GM19452 (cell line): Measurements from ENCODE around the gene SDK2.
"Not testable (repeated sequence)": the region's sequence is repeated elsewhere in the genome, so short reads cannot be mapped to it uniquely, and the experiment has no call there.

ENCODE experiments used
- ATAC-seq: cut with Tn5 transposase; IDR thresholded peaks from one replicate; pipeline ENCODE4 v1.9.1; 2021; ENCODE audit not compliant: unreplicated experiment

The SDK2 gene

DNA sequence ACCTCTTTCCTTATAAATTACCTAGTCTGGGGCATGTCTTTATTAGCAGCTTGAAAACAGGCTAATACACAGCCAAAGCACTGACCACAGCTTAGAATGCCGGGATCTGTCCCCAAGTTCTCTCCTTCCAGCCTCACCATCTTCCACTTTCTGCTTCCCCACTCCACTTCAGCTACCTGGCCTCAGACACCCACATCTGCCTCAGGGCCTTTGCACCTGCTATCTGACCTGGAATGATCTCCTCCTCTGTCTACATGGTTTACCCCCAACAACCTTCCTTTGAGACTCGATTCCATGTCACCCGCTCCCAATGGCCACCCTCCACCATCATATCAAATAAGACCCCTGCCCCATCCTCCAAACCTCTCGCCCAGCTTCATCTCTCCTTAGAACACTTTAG lies 179.8 kb downstream of the SDK2 start:
- ATAC-seq, result no peak

GRCh38 chr17:73463821-73464220 lies 180.4 kb downstream of the SDK2 start:
- no peak for ATAC-seq

GRCh38 chr17:73462823-73463222 lies 181.4 kb downstream of the SDK2 start:
- no peak for ATAC-seq

DNA sequence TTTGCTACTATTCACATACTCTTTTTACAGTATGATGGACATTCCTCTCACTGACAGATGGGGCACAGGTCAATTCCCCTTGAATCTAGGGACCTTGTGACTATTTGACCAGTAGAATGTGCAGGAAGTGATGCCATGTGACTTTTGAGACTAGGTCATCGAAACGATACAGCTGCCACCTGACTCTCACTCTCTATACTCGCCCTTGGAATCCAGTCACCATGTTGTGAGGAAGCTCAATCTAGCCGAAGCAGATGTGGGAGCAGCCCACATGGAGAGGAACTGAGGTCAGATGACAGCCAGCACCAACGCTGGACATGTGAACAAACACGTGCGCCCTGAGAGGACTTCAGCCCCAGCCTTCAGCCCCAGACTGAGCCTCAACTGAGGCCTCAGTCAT lies 184.3 kb downstream of the SDK2 start:
- no peak for ATAC-seq

- no peak for ATAC-seq
Measured at GRCh38 chr17:73455767-73456166, 188.5 kb downstream of the SDK2 start.

DNA sequence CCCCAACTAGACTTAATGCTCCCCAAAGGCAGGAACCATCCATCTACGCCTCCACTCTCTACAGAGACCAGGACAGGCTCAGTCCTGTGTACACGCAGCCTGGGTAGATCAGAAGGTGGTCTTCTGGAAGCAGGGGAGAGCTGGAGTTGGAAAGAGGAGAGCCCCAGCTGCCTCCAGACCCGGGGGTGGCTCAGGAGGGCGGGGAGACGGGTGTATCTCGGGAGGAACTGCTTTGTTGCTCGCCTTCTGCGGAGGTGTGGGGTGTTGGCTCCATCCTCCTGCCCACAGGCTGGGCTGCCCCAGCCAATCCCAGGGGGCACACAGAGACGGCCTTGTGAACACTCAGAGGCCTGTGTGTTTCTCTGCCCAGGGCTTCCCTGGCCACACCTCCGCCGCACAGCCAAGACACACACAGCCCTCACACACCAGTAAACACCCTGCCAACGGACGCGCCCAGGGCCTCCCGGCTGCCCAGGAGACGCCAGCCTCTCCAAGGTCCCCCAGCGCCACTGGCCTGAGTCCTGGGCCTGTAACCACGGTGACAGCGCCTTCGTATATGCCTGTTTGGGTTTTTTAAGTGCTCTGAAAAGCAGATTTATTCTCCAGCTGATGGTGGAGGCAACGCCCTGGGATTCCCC lies 189.1 kb downstream of the SDK2 start:
- no peak for ATAC-seq

DNA sequence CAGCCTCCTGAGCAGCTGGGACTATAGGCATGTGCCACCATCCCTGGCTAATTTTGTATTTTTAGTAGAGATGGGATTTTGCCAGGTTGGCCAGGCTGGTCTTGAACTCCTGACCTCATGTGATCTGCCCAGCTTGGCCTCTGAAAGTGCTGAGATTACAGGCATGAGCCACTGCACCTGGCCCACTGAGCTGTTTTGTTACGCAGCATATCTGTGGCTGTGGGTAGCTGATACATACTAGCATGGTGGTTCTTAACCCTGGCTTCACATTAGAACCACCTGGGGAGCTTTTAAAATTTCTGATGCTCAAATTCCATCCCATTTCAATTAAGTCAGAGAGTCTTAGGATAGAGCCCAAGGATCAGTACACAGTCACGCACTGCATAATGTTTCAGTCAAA lies 190.8 kb downstream of the SDK2 start:
- not testable (repeated sequence) for ATAC-seq

DNA sequence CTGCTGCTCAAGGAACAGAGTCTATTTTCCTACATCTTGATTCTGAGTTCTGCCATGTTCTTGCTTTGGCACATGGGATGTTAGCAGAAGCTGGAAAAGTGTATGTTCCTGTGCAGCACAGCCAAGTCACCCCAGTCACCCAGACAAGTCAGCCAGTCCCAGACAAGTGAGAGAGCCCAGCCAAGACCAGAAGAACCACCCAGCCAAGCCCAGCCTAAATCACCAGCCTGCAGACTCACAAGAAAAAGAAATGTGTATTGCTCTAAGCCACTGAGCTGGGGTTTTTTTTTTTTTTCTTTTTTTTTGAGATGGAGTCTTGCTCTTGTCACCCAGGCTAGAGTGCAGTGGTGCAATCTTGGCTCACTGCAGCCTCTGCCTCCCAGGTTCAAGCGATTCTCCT lies 191.2 kb downstream of the SDK2 start:
- ATAC-seq, result no peak

DNA sequence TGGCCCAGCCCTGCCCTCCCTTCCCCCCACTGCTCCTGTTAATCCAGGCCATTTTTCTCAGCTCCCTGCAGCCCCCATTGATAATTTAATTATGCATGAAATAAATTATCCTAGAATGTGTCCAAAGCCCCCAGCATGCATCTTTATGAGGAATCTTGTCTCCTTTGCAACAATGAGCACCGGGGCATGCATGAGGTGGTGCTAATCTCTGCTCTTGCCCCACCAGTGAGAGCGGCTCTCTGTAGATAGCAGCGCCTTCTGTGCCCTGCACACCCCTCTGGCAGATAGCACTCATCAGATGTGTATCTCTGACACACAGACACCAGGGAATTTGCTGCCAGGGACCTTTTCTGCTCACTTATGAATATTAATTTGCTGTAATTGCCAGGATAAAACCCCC lies 192.2 kb downstream of the SDK2 start:
- no peak for ATAC-seq

GRCh38 chr17:73447319-73447718 lies 196.9 kb downstream of the SDK2 start:
- ATAC-seq, result no peak

GRCh38 chr17:73446617-73447016 lies 197.6 kb downstream of the SDK2 start:
- no peak for ATAC-seq

DNA sequence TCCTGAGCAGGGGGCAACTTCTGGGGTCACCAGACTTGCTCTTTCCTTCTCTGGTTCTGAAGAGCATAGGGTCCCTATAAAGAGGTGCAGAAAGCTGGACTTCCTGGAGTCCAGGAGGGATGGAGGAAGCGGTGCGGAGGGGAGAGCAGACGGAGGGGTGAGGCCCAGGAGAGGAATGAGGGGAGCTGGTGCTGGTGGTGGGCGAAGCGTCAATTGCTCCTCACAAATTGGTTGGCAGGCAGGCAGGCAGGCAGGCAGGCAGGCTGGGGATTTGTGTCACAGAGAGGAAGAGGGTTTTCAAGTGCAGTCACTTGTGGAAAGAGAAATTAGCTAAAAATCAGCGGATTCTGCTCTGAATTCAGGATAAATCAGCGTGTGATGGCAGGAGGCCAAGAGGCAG lies 198.8 kb downstream of the SDK2 start:
- no peak for ATAC-seq

GRCh38 chr17:73444021-73444420 lies 200.2 kb downstream of the SDK2 start:
- no peak for ATAC-seq

- ATAC-seq, result no peak
Measured at GRCh38 chr17:73439597-73439996, 204.6 kb downstream of the SDK2 start.

- ATAC-seq, result no peak
Measured at GRCh38 chr17:73437826-73438225, 206.4 kb downstream of the SDK2 start.

DNA sequence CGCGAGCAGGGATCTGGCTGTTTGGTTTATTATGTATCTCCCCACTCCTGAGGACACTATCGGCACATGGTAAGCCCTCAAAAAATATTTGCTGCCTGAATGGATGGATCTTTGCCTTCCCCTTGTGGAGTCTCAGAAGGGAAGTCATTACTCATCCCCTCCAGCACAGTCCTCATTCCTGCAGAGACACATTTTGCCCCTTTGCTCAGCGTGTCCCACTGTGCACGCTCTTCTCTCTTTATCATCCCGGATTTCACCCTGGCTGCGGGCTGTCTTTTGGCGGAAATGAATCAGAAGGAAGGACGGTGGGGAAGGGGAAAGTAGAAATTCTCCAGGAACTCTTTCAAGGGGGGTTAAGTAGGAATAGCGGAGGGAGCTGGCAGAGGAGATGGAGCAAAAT lies 207.3 kb downstream of the SDK2 start:
- ATAC-seq, result no peak

DNA sequence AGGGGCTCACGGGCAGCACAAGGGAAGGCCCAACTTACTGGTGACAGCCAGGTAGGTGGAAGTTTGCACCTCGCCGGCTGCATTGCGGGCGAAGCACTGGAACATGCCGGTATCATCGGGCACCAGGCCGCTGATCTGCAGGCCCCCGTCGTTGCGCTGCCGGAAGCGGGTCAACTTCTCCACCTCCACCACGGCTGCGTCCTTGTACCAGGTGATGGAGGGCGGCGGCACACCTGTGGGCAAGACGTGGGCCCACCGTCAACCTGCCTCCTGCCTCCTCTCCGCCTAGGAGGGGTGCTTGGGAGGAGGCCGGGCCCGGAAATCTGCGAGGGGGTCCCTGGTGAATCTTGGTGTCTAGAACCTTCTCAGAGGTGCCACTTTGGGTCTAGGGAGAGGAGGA lies 208.8 kb downstream of the SDK2 start:
- no peak for ATAC-seq

DNA sequence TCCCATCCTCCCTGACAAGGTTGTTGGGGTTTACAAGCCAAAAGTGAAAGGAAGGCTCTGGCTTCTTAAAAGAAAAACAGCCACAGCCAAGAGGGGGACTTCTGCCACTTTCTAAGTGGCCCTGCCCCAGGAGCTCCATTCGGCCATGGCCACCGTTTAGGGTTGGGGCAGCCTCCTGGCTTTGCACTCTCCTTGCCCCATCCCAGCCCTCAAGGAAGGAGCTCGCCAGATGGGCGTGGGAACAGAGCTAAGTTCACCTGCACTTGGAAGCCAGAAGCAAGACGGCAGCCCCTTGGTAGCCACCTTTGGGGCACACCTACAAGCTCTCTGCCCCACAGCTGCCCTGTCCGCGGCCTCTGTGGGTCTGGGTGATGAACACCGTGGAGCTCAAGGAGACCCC lies 210.1 kb downstream of the SDK2 start:
- ATAC-seq, result no peak

GRCh38 chr17:73433501-73433900 lies 210.7 kb downstream of the SDK2 start:
- no peak for ATAC-seq

- ATAC-seq, result no peak
Measured at GRCh38 chr17:73432624-73433190, 211.5 kb downstream of the SDK2 start.

DNA sequence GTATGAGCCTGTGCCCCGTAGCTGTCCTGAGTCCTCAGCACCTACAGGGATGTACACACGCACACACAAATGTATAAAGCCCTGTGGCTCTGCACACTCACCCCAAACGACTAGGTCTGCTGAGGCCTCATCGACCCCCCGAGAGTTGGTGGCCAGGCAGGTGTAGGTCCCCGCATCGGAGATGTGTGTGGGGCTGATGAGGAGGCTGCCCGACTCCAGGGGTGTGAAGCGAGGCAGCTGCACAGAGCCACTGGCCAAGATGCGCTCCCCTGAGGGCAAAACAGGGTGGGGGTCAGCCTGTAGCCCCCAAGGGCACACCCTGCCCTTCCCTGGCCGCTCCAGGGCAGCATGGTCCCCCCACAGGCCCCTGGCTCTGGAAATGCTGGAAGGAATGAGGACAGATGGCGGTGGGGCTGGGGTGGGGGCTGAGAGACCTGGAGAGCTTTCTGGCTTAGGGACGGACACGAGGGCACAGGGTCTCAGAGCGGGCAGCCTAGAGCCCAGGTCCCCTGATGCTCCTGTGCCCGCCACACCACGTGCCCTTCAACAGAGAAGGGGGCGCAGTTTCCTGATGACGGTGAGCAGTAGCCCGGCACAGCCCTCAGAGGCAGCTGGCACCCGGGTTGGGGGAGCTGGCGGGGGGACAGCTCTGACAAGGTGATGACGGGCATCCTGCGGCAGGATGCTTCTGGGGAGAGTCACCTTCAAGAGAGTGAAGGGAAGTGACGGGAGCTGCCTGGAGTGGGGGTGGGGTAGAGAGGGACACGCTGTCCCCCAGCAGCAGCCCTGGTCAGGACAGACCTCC lies 212.6 kb downstream of the SDK2 start:
- no peak for ATAC-seq

DNA sequence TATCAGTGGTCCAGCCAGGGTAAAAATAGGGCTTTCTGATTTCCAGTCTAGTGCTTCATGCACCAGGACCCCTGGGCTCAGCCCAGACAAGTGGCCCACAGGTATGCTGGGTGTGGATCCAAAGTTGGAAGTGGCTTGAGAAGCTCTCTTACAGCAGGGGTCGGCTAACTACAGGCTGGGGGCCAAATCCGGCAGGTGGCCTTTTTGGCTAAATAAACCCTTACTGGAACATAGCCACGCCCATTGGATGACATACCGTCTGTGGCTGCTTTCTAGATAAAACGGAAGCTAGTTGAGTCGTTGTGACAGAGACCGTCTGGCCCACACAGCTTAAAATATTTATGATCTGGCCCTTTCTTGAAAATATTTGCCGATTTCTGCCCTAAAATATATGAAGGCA lies 213.4 kb downstream of the SDK2 start:
- ATAC-seq, result no peak
